MM.1S (cell line): ENCODE data around the gene TBC1D8.

Experiments
- CTCF ChIP-seq: fragments of 300-600 bp; sonication (generic); IDR thresholded peaks from 2 replicates; pipeline ENCODE4 v1.5.1; 2016; ENCODE audit warnings: antibody characterized with exemption, low read length, mixed read lengths
- EZH2 ChIP-seq: fragments of 300-600 bp; sonication (generic); optimal IDR thresholded peaks from 2 replicates; pipeline ENCODE3; 2017; ENCODE audit warnings: low read depth, mild to moderate bottlenecking, antibody characterized with exemption, low read length, mixed read lengths

- TF ChIP-seq EZH2 (no peak), CTCF (no peak)
These were observed 160.4 kb downstream of the TBC1D8 start for GRCh38 chr2:100990650-100991403.
